Adrenal gland (tissue), 5 donors: ENCODE measurements around the gene FAT2.

Source experiments
- CTCF ChIP-seq, 6 experiments: fragments of 450-650 bp in 4 of 6; fragments of 200-600 bp in 2 of 6; sonication (generic) in 1 of 6; IDR thresholded peaks; 1 replicate in 5 of 6; 2 replicates in 1 of 6; pipeline versions ENCODE4 v1.5.1 to v1.8.0; 2016 to 2021; ENCODE audit warnings: antibody characterized with exemption in 6 of 6, mild to moderate bottlenecking in 2 of 6, moderate library complexity in 1 of 6
- POLR2A ChIP-seq, 2 donors: fragments of 450-650 bp; IDR thresholded peaks; one replicate each; pipeline ENCODE4 v1.6.1; 2017; ENCODE audit warnings: antibody characterized with exemption in 2 of 2, mild to moderate bottlenecking in 2 of 2, moderate library complexity in 1 of 2
- donor health status: DM: no; HTN: no; CAD: no.

GRCh38 chr5:151600069-151600665 lies 9.0 kb upstream of the FAT2 start:
- TF ChIP-seq POLR2A (IDR thresholded peaks at IDR 0.05) (no peak), CTCF (IDR thresholded peaks at IDR 0.05) (no peak)
